NAMALWA (cell line): ENCODE measurements around the gene SFI1.
"Not testable (repeated sequence)": the region's sequence is repeated elsewhere in the genome, so short reads cannot be mapped to it uniquely, and the experiment has no call there.

Source experiments
- DNase-seq: peaks from one replicate; pipeline ENCODE4 v3.0.0-alpha.2; 2015; ENCODE audit warnings: low spot score

The SFI1 gene

DNA sequence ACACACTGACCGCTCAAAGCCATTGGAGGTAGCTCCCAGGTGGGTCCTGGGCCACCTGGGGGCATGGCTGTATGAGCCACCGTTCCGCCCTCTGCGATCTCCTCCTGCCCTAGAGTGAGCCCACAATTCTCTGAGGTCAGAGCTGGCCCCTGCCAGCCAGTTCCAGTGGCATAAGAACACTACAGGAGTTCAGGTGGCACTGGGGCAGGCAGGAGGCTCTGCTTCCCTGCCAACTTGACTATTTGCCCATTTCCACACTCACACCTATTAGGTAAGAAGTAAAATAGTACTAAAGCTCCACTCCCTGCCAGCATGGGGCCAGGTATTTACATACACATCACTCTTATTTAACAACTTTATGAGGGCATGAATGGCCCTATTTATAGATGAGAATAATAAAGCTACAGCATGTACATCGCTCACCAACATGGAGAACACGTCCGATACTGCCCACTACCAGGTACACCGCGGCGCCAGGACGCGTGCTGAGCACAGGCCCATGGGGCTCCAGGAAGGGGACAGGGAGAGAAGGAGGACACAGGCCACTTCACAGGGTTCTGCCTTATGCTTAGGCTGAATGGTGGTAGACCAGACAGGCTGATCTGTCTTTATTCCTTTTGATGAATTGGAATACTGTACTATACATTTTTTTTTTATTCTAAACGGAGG lies 139.4 kb downstream of the SFI1 start:
- no peak for DNase-seq

DNA sequence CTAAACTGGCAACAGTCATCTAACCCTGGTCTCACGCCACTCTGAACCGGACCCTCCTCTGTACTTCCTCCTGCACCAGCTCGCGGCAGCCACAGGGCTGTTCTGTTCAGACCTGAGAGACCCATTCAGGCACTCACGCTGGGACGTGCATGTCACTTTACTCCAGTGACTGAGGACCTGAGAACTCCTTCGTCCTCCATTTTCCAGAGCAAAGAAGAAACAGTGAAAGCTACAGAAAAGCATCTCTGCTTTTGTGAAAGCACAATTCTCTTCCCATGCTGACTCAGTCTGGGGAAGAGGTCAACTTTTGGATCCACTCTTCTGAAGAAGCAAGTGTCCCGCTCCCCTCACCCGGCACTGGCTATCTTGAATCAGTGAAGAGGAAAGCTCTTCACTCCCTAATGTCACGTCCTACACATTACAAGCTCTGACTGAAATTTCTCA lies 141.1 kb downstream of the SFI1 start:
- peak; percentile 84 for DNase-seq

DNA sequence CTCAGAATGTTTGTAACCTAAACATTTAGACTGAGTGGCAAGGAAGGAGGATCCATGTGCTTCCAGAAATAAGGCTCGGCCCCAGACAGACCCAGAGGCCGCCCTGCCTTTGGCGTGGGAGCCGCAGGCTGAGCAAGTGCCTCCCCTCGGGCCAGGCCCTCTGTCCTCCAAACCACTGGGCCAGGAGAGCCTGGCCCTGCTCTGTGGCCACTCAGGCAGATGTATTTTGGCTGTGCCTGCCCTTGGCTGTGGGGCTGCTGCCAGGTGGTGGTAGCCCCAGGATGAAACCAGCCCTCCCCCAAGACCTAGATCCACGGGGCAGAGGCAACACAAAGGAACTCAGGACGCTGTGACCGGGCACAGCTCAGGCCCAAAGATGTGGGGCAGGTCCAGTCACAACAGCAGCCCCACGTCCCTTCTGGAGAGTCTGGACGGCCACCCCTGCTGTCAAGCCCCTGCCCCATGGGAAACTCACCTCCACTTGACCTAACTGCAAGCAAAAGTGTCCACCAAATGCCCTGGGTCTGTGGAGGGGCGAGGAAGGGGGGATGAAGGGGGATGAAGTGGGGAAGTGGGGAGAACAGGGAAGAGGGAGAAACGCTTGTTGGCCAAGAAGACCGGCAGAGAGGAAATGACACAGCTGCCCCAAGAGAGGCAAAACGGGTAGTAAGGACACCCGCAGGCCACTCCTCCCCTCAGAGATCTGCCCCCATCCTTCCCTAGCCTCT lies 141.7 kb downstream of the SFI1 start:
- DNase-seq, result peak; percentile 68

DNA sequence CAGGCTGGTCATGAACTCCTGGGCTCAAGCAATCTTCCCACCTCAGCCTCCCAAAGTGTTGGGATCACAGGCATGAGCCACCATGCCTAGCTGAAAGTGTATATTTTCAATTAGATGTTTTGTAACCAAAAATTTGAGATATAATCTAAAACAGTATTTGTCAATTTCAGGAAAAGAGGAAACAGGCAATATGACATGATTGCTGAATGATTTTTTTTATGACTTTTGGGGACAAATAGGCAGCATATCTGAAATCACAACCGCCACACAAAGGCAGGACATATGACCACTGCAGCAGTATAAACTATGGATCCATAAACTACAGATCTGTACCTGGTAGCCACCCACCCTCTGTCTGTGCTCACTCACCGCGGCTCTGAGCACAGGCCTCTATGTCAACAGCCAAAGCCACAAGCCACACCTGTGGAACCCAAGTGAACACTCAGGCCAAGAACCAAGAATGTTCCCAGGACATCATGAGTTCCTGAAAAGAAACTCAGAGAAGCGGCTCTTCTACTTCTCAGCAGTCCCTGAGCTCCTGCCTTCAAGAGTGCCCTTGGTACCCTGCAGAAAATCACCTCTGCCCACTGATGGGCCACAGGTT lies 143.2 kb downstream of the SFI1 start:
- DNase-seq, result peak; percentile 43

DNA sequence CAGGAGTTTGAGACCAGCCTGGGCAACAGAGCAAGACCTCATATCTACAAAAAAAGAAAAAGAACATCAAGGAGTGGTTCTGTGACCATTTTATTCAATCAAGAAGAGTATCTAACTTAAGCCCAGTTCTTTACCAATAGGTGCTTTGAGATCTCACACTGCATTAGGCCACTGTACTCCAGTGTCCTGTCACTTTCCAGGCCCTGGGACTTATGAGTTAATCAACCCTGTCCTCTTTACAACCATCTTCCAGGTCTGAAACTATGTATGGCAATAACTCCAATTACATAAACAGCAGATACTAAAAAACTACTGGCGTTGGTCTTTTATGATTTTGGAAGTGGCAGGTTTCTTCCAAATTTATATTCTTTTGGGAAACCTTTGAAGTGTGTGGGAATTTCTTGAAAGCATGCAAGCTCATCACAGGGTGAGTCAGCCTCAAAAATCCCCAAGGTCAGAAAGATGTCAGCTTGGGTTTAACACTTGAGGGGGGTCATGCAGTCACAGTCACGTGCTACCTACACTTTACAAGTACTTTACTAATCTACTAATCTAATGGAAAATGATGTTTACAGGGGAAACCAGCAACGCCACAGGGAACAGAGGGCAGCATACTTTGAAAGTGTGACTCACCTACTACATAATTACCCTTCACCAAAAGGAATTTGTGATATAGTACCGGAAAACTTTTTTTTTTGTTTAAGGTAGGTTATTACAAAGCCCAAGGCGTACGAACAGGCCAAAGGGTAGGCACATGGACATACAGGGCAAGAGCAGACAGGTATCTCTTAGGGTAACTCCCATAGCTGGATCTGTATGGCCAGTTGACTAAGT lies 150.1 kb downstream of the SFI1 start:
- DNase-seq, result no peak

DNA sequence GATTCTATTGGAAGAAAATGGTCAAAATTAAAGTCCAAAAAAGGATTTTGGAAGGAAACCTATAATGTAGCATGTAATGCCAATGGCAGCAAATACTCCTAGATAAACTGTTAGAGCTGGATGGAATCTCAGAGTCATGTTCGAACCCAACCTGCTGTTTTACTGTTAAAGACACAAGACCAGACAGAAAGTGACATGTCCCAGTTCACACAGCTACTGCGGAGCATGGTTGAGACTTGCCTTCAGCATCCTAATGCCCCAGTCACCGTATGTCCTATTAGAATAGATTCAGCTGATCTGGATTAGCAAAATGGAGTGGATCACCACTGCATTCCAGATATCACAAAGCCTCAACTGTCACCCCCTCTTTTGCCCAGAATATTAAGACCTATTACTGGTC lies 150.7 kb downstream of the SFI1 start:
- DNase-seq, result no peak

DNA sequence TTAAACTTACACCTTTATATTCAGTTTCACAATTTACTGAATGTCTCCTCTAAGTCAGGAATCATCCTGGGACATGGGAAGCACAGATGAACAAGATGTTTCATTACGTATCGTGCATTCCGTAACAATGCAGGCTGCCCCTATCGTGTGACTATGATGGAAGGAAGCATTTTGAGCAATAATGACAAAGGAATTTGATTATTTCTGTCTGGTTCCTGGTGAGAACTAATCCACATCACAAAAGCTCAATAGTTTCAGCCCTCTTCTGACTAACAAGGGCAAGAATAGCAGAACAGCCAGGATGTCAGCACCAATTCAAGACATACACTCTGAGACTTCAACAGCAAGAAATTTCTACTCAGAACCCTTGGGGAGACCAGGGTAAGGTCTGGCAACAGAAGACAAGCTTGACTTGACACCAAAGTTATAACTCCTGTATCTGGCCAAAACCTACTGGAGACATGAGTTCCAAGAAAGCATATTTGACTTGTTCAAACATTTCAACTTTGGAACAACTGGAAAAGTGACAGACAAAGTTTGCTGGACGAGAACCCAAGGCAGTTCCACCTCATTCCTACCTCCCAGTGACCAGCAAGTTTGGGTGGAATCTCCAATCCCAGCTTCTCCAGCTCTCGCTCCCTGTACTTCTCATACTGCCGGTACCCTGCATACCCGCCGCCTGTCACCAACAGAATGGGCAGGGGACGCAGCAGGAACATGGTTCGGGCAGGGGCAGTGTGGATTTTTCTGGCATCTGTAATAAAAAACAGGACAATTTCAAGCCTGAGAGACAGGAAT lies 151.4 kb downstream of the SFI1 start:
- no peak for DNase-seq

DNA sequence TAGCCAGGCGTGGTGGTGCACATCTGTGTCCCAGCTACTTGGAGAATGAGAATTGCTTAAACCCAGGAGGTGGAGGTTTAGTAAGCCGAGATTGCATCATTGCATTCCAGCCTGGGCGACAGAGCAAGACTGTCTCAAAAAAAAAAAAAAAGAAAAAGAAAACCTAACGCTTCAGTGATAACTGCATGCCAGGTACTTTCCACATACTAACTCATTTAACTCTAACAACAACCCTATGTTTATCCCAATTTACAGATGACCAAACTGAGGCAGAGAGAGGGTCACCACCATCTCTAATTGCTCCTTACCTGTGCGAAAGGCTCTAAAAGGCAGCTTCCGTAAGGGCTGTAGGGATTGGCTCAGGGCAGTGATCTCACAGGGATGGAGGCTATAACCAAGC lies 154.1 kb downstream of the SFI1 start:
- peak; percentile 41 for DNase-seq

DNA sequence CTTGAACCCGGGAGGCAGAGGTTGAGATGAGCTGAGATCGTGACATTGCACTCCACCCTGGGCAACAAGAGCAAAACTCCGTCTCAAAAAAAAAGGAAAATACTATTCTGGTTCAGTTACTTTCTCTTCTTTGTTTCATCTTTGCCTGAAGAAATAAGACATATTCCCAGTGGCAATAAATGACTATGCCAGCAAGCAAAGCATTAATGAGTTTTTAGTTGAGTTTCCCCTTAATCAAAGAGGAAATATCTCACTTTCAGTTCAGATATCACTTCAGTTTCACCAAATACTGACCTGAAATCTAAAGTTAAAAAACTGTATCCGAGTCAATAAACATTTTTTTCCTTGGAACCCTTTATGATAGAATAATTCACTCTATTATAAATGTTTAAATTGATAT lies 155.3 kb downstream of the SFI1 start:
- DNase-seq, result no peak

DNA sequence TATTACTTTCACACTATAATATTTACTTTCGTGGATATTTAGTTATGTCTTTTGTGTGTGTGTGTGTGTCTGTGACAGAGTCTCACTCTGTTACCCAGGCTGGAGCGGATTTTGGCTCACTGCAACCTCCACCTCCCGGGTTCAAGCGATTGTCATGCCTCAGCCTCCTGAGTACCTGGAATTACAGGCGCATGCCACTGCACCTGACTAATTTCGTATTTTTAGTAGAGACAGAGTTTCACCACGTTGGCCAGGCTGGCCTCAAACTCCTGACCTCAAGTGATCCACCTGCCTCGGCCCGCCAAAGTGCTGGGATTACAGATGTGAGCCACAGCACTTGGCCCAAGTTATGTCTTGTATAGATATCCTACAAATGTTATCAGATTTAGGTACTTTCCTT lies 155.8 kb downstream of the SFI1 start:
- DNase-seq, result no peak

DNA sequence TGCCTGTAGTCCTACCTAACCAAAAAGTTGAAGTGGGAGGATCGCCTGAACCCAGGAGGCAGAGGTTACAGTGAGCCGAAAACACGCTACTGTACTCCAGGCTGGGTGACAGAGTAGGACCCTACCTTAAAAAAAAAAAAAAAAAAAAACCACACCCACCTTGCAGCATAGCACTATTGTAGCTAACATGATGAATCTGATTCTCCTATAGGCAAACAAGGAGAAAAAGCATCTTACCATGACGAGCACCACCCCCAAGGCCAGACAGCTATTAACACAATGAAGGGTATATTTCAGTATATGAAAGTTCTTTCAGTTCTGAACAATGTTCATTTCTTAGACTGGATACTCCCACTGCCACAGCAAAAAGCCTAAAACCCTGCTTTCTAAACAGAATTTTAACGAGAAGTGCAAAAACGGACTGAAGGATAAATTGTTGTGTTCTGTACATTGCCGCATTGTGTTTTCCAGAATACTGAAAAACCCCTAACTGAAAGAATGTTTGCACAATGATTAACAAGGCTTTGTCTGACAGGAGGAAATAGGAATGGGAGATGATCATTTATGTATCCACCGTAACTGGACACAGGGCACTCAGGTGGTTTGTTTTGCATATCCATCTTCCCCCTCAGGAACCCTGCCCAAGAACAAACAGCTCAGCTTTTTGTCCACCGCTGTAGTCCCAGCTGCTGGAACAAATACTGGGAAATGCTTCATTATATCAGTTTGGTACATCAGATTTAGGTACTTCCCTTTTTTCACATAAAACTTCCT lies 156.8 kb downstream of the SFI1 start:
- DNase-seq, result no peak

DNA sequence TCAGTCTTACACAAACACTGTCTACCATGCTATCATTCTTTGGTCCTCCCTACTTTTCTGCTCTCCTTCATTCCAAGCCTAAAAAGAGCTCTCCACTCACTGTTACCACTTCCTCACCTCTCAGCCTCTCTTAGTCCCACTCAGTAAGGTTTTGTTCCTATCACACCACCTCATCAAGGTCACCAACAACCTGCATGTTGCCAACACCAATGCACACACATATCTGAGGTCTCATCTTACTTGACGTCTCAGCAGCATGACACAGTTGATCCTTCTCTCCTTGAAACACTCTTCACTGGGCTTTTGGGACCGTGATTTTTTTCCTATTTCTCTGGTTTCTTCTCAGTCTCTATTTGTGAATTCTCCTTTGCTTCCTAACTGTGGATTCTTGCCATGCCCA lies 157.6 kb downstream of the SFI1 start:
- DNase-seq, result no peak

DNA sequence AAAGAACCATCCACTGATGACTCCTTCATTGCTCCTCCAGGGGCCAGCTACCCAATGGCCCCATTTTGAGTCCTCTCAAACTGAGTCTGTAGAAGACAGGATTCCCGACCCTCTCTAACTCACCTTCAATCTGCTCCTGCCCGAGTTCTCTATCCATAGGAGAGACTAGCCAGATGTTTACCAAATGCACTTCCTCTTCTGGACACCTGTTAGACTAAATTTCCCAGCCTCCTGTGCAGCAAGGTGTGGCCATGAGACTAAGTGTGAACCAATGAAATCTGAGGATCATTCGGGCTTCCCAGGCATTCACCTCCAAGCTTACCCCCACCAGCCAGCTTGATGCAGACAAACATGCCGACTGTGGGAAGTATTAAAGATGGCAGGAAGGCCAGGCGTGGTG lies 158.1 kb downstream of the SFI1 start:
- no peak for DNase-seq

DNA sequence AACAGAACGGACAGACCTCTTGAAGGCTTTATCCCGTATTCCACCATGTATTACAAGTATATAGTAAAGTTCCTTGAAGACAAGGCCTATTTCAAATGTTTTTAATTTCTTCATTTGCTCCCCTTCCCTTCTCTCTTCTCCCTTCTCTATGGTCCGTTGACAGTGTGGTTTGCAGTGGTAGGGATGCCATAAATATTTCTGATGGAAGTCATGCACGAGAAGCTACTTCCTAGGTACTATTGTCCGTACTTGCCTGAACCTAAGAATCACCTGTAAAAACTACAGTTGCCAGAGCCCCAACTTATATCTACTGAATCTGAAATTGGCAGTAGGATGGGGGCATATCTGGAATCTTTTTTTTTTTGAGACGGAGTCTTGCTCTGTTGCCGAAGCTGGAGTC lies 162.9 kb downstream of the SFI1 start:
- DNase-seq, result no peak

DNA sequence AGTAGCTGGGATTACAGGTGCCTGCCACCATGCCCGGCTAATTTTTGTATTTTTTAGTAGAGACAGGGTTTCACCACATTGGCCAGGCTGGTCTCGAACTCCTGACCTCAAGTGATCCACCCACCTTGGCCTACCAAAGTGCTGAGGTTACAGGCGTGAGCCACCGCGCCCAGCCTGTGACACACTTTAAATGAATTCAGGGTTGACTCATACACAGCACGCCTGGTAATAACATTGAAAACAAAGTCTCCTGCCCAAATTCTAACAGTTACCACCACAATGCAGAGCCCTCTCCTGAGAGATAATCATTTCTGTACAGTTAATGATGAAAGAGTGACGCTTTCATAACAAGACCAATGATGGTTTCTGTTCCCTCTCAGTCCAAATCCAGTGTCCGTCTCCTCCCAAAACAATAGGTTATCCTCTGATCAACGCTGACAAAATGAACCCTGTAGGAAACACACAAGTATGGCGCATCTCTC lies 164.6 kb downstream of the SFI1 start:
- not testable (repeated sequence) for DNase-seq

DNA sequence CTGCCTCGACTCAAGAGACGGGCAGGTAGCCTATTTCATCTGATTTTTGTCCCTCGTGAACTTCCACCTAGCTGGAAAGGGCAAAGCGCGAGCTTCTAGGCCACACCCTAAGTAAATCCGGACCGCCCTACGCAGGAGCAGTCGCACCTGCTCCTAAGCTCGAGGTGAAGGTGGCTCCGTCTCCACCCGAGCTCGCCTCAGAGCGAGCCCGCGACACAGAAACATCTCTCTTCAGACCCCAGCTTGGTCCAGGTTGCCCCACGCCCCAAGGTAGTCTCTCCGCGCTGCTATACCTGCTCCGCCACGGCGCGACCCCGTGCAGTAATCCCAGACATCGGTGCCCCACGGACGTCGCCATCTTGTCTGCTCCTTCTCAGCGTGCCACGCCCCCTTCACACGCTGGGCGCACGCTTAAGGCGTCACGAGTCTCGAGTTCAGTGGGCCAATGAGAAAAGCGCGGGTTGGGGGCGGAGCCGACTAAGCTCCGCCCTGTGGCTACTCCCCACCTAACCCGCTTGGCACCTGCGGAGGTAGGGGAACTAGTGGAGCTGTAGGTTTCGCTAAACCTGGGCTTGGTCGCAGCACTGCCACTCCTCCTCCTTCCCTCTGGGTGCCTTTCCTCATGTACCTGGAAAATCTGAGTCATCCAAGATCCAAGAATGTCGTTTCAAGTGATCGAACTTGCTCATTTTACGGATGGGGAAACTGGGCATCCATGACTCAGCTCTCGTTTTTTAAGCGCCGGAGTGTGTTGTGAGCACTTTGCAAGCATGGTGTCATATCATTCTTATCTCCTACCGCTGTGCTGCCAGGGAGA lies 165.7 kb downstream of the SFI1 start, which contains the start of gene PISD:
PISD (minus strand) TSS at position 365 of the 817 bp plus-strand sequence; CDS start at position 358, 7 bp downstream.
- DNase-seq, result peak; percentile 99

DNA sequence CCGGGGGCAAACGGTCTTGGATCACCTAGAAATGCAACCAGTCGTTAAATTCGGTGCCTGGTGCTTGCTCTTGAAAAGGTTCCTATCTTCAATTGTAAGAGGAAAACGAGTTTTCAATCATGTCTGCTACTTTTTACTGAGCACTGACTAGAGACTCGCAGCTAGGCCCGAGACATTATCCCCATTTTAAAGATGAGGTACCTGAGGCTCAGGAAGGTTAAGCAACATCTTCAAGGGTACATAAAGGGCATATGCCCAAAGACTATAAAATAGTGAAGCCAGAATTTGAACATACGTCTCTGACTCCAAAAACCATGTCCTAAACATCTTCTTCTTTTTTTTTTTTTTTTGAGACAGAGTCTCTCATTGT lies 166.3 kb downstream of the SFI1 start:
- DNase-seq, result no peak
